Neural cell (in vitro differentiated cells): Measurements from ENCODE around the gene FRMD1. TPM values are rescaled to one million over a fixed set of nuclear protein-coding genes. Genes with fewer than 3 reads are reported as not detected.

Source experiments
- H2AFZ ChIP-seq: fragments of 200-600, 300-800 bp; sonication (generic), shearing (Covaris generic); 2 replicates; pipeline ENCODE4 v1.6.0; 2014; ENCODE audit warnings: low read depth, mild to moderate bottlenecking, antibody characterized with exemption, low read length, moderate library complexity
- H3F3A ChIP-seq: fragments of 200-600 bp; shearing (Covaris generic); 2 replicates; pipeline ENCODE4 v1.6.1; 2016; ENCODE audit warnings: mild to moderate bottlenecking, moderate library complexity, mixed read lengths, antibody characterized with exemption, low read length; ENCODE audit not compliant: insufficient read depth, poor library complexity, severe bottlenecking
- H3K27ac ChIP-seq: fragments of 200-600, 300-800 bp; sonication (generic), shearing (Covaris generic); 2 replicates; pipeline ENCODE4 v1.5.1; 2014; ENCODE audit warnings: mild to moderate bottlenecking, low read length, moderate library complexity
- H3K27me3 ChIP-seq: fragments of 300-800, 200-600 bp; sonication (generic), shearing (Covaris generic); 2 replicates; pipeline ENCODE4 v1.6.0; 2014; ENCODE audit warnings: mild to moderate bottlenecking, low read depth, low read length, moderate library complexity; ENCODE audit not compliant: insufficient read depth
- H3K36me3 ChIP-seq: fragments of 300-800, 200-600 bp; sonication (generic), shearing (Covaris generic); 2 replicates; pipeline ENCODE4 v1.5.1; 2014; ENCODE audit warnings: mild to moderate bottlenecking, antibody characterized with exemption, low read length, moderate library complexity; ENCODE audit not compliant: insufficient read depth
- H3K4me2 ChIP-seq: fragments of 300-800, 200-600 bp; sonication (generic), shearing (Covaris generic); 2 replicates; pipeline ENCODE4 v1.6.0; 2014; ENCODE audit warnings: mild to moderate bottlenecking, low read length
- H3K4me3 ChIP-seq: fragments of 300-800, 200-600 bp; sonication (generic), shearing (Covaris generic); 2 replicates; pipeline ENCODE4 v1.5.1; 2014; ENCODE audit warnings: mild to moderate bottlenecking, low read length, moderate library complexity
- H3K79me2 ChIP-seq: fragments of 200-600 bp; shearing (Covaris generic); replicated peaks from 2 replicates; pipeline ENCODE4 v1.6.0; 2014; ENCODE audit warnings: mild to moderate bottlenecking, low read length, moderate library complexity; ENCODE audit not compliant: insufficient read depth
- H3K9ac ChIP-seq: fragments of 300-800, 200-600 bp; sonication (generic), shearing (Covaris generic); 2 replicates; pipeline ENCODE4 v1.6.1; 2016; ENCODE audit warnings: mild to moderate bottlenecking, low read length, mixed read lengths
- H3K9me2 ChIP-seq: fragments of 200-600 bp; shearing (Covaris generic); 2 replicates; pipeline ENCODE4 v1.6.1; 2016; ENCODE audit warnings: mild to moderate bottlenecking, low read length, mixed read lengths; ENCODE audit not compliant: insufficient read depth
- H3K9me3 ChIP-seq: fragments of 200-600, 300-800 bp; sonication (generic), shearing (Covaris generic); 2 replicates; pipeline ENCODE4 v1.6.1; 2016; ENCODE audit warnings: mild to moderate bottlenecking, mixed run types, low read length, moderate library complexity, mixed read lengths
- H4K20me1 ChIP-seq: fragments of 200-600 bp; shearing (Covaris generic); 2 replicates; pipeline ENCODE4 v1.6.1; 2016; ENCODE audit warnings: mild to moderate bottlenecking, mixed run types; ENCODE audit not compliant: insufficient read depth
- EP300 ChIP-seq: fragments of 450-650 bp; conservative IDR thresholded peaks from 2 replicates; pipeline ENCODE4 v1.6.1; 2014; ENCODE audit warnings: antibody characterized with exemption, mild to moderate bottlenecking, moderate library complexity; ENCODE audit not compliant: poor library complexity, severe bottlenecking
- EZH2 ChIP-seq: fragments of 200-600, 300-800 bp; shearing (Covaris generic), sonication (generic); IDR thresholded peaks from 2 replicates; pipeline ENCODE4 v1.6.1; 2014; ENCODE audit warnings: antibody characterized with exemption, low read length, borderline replicate concordance, mild to moderate bottlenecking; ENCODE audit not compliant: insufficient read depth, poor library complexity, severe bottlenecking
- MXI1 ChIP-seq: fragments of 450-650 bp; conservative IDR thresholded peaks from 2 replicates; pipeline ENCODE4 v1.6.1; 2014; ENCODE audit warnings: antibody characterized with exemption, mild to moderate bottlenecking; ENCODE audit not compliant: poor library complexity, severe bottlenecking
- POLR2AphosphoS5 ChIP-seq: IDR thresholded peaks from 2 replicates; pipeline ENCODE4 v1.6.1; 2012
- RAD21 ChIP-seq: fragments of 450-650 bp; conservative IDR thresholded peaks from 2 replicates; pipeline ENCODE4 v1.6.1; 2014; ENCODE audit warnings: antibody characterized with exemption, mild to moderate bottlenecking, moderate library complexity
- SMC3 ChIP-seq: fragments of 450-650 bp; conservative IDR thresholded peaks from 2 replicates; pipeline ENCODE4 v1.6.1; 2014; ENCODE audit warnings: antibody characterized with exemption, mild to moderate bottlenecking, moderate library complexity; ENCODE audit not compliant: poor library complexity
- TAF1 ChIP-seq: IDR thresholded peaks from 2 replicates; pipeline ENCODE4 v1.6.1; 2012; ENCODE audit warnings: low read depth
- polyA plus RNA-seq: library from polyadenylated mRNA; depleted of rRNA; stranded (reverse); fragments of >200 nt; gene quantifications from 2 replicates; pipeline ENCODE4 v1.2.3, GENCODE V29; 2014
- TF ChIP-seq, protein P1 (sequence below): IDR thresholded peaks from 2 replicates; pipeline ENCODE4 v1.6.1; 2012; ENCODE audit warnings: borderline replicate concordance
- TF ChIP-seq, protein P2 (sequence below): fragments of 450-650 bp; IDR thresholded peaks from 2 replicates; pipeline ENCODE4 v1.5.1; 2014; ENCODE audit warnings: antibody characterized with exemption, mild to moderate bottlenecking, moderate library complexity; ENCODE audit not compliant: poor library complexity, severe bottlenecking

Gene FRMD1
- polyA plus RNA-seq, 1 donor from 2014 or later, result not detected

DNA sequence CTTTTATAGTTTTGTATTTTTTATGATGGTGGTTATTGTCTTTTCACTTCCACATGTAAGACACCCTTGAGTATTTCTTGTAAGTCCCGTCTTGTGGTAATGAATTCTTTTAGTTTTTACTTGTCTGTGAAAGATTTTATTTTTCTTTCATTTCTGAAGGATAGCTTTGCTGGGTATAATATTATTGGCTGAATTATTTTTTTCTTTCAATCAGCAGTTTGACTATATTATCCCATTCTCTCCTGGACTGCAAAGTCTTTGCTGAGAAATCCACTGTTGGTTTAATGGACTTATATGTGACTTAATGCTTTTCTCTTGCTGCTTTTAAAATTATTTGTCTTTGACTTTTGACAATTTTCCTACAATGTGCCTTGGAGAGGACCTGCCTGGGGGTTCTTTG lies 67.7 kb downstream of the FRMD1 start:
- Histone ChIP-seq H2AFZ (no peak overlapping the region), H3K9me3 (peaks cover 12% of the 10 kb centered on the region), H3K36me3 (no peaks in the 10 kb centered on the region), H3K79me2 (no peaks in the 10 kb centered on the region), H3K9ac (no peak overlapping the region), H3K4me3 (no peak overlapping the region), H3K4me2 (no peak overlapping the region), H4K20me1 (no peaks in the 10 kb centered on the region), H3F3A (no peaks in the 10 kb centered on the region), H3K27me3 (no peaks in the 10 kb centered on the region), H3K27ac (no peak overlapping the region), H3K9me2 (no peaks in the 10 kb centered on the region)
- TF ChIP-seq EP300, result no peak
- TF ChIP-seq EZH2, result no peak
- TF ChIP-seq SMC3, result no peak
- no peak for TF ChIP-seq TAF1
- no peak for TF ChIP-seq MXI1
- TF ChIP-seq, protein P1, sequence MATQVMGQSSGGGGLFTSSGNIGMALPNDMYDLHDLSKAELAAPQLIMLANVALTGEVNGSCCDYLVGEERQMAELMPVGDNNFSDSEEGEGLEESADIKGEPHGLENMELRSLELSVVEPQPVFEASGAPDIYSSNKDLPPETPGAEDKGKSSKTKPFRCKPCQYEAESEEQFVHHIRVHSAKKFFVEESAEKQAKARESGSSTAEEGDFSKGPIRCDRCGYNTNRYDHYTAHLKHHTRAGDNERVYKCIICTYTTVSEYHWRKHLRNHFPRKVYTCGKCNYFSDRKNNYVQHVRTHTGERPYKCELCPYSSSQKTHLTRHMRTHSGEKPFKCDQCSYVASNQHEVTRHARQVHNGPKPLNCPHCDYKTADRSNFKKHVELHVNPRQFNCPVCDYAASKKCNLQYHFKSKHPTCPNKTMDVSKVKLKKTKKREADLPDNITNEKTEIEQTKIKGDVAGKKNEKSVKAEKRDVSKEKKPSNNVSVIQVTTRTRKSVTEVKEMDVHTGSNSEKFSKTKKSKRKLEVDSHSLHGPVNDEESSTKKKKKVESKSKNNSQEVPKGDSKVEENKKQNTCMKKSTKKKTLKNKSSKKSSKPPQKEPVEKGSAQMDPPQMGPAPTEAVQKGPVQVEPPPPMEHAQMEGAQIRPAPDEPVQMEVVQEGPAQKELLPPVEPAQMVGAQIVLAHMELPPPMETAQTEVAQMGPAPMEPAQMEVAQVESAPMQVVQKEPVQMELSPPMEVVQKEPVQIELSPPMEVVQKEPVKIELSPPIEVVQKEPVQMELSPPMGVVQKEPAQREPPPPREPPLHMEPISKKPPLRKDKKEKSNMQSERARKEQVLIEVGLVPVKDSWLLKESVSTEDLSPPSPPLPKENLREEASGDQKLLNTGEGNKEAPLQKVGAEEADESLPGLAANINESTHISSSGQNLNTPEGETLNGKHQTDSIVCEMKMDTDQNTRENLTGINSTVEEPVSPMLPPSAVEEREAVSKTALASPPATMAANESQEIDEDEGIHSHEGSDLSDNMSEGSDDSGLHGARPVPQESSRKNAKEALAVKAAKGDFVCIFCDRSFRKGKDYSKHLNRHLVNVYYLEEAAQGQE, result no peak
- TF ChIP-seq POLR2AphosphoS5, result no peak
- TF ChIP-seq, protein P2, sequence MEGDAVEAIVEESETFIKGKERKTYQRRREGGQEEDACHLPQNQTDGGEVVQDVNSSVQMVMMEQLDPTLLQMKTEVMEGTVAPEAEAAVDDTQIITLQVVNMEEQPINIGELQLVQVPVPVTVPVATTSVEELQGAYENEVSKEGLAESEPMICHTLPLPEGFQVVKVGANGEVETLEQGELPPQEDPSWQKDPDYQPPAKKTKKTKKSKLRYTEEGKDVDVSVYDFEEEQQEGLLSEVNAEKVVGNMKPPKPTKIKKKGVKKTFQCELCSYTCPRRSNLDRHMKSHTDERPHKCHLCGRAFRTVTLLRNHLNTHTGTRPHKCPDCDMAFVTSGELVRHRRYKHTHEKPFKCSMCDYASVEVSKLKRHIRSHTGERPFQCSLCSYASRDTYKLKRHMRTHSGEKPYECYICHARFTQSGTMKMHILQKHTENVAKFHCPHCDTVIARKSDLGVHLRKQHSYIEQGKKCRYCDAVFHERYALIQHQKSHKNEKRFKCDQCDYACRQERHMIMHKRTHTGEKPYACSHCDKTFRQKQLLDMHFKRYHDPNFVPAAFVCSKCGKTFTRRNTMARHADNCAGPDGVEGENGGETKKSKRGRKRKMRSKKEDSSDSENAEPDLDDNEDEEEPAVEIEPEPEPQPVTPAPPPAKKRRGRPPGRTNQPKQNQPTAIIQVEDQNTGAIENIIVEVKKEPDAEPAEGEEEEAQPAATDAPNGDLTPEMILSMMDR, result no peak
- TF ChIP-seq RAD21, result no peak

DNA sequence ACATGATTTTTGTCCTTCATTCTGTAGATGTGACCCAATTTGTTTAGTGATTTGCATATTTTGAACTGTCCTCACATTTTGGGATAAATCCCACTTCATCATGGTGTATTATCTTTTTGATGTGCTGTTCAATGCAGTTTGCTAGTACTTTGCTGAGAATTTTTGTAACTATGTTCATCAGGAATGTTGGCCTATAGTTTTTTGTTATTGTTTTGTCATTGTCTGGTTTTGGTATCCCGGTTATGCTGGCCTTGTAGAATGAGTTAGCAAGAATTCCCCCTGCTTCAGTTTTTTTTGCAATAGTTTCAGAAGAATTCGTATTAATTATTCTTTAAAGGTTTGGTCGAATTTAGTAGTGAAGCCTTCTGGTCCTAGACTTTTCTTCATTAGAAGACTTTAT lies 69.7 kb downstream of the FRMD1 start:
- Histone ChIP-seq H3K27me3 (no peaks in the 10 kb centered on the region), H3K4me2 (no peak overlapping the region), H3K9ac (no peak overlapping the region), H4K20me1 (no peaks in the 10 kb centered on the region), H3K27ac (no peak overlapping the region), H3K79me2 (no peaks in the 10 kb centered on the region), H3K36me3 (no peaks in the 10 kb centered on the region), H2AFZ (no peak overlapping the region), H3K4me3 (no peak overlapping the region), H3K9me2 (no peaks in the 10 kb centered on the region), H3F3A (no peaks in the 10 kb centered on the region), H3K9me3 (peaks cover 12% of the 10 kb centered on the region)
- TF ChIP-seq MXI1 (no peak), EZH2 (no peak), POLR2AphosphoS5 (no peak), EP300 (no peak), TAF1 (no peak), SMC3 (no peak), RAD21 (no peak)
- TF ChIP-seq, protein P1, result no peak
- TF ChIP-seq, protein P2, result no peak
